ENCODE data around the gene MX1.

Gene MX1, protein sequence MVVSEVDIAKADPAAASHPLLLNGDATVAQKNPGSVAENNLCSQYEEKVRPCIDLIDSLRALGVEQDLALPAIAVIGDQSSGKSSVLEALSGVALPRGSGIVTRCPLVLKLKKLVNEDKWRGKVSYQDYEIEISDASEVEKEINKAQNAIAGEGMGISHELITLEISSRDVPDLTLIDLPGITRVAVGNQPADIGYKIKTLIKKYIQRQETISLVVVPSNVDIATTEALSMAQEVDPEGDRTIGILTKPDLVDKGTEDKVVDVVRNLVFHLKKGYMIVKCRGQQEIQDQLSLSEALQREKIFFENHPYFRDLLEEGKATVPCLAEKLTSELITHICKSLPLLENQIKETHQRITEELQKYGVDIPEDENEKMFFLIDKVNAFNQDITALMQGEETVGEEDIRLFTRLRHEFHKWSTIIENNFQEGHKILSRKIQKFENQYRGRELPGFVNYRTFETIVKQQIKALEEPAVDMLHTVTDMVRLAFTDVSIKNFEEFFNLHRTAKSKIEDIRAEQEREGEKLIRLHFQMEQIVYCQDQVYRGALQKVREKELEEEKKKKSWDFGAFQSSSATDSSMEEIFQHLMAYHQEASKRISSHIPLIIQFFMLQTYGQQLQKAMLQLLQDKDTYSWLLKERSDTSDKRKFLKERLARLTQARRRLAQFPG

DNA sequence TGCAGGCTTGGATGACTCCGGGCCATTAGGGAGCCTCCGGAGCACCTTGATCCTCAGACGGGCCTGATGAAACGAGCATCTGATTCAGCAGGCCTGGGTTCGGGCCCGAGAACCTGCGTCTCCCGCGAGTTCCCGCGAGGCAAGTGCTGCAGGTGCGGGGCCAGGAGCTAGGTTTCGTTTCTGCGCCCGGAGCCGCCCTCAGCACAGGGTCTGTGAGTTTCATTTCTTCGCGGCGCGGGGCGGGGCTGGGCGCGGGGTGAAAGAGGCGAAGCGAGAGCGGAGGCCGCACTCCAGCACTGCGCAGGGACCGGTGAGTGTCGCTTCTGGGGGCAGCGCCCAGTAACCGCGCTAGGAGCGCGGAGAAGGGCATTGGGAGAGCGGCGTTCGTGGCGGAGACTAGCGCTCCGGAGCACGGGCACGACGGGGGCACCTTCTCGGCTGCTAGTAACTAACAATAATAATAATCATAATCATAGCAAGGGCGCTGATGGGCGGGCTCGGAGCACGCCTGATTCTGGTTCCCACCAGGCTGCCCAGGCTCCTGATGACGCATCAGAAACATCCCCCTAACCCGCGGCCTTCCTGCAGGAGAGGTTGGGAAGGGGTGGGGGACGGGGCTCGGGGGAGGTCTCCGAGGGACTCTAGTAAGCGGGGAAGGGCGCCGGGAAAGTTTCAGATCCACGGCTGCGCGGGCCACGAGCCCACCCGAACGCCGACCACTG lies at the start of gene MX1:
Gene MX1, plus strand, starts transcription at position 286 of the 722 bp plus-strand sequence. CDS start 5,832 bp downstream, outside the sequence.
- Histone ChIP-seq H3K27me3 (ENCODE audit: insufficient read depth, poor library complexity, severe bottlenecking) (no peaks in the 10 kb centered on the region), H3K4me3 (ENCODE audit: severe bottlenecking) (peak within 1 kb of the TSS; percentile 54), H3K9me3 (ENCODE audit: severe bottlenecking) (no peaks in the 10 kb centered on the region), H3K27ac (ENCODE audit: poor library complexity, severe bottlenecking) (no peak within 1 kb of the TSS), H3K36me3 (ENCODE audit: low read depth) (no peaks in the 10 kb centered on the region; the same call in 1 of the 2 replicates), H3K4me1 (ENCODE audit: insufficient read depth, poor library complexity, severe bottlenecking) (peaks cover 8% of the 10 kb centered on the region)
- DNase-seq (ENCODE audit: low spot score) (no peak), ATAC-seq (ENCODE audit: low read depth) (peak; percentile 92)
- TF ChIP-seq, protein P1, sequence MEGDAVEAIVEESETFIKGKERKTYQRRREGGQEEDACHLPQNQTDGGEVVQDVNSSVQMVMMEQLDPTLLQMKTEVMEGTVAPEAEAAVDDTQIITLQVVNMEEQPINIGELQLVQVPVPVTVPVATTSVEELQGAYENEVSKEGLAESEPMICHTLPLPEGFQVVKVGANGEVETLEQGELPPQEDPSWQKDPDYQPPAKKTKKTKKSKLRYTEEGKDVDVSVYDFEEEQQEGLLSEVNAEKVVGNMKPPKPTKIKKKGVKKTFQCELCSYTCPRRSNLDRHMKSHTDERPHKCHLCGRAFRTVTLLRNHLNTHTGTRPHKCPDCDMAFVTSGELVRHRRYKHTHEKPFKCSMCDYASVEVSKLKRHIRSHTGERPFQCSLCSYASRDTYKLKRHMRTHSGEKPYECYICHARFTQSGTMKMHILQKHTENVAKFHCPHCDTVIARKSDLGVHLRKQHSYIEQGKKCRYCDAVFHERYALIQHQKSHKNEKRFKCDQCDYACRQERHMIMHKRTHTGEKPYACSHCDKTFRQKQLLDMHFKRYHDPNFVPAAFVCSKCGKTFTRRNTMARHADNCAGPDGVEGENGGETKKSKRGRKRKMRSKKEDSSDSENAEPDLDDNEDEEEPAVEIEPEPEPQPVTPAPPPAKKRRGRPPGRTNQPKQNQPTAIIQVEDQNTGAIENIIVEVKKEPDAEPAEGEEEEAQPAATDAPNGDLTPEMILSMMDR (IDR thresholded peaks at IDR 0.05; ENCODE audit: poor library complexity, severe bottlenecking): no peak

DNA sequence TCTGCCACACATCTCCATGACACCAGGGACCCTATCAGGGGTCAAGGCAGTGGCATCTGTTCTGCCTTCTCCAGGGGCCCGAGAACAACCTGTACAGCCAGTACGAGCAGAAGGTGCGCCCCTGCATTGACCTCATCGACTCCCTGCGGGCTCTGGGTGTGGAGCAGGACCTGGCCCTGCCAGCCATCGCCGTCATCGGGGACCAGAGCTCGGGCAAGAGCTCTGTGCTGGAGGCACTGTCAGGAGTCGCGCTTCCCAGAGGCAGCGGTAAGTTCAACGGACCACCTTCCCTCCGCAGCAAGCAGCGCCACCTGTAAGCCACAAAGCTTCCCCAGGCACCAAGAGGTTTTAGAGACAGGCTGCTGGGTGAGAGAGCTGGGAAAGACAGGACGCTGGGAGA lies 48.3 kb upstream of the MX1 start:
- Histone ChIP-seq H3K36me3 (ENCODE audit: low read depth) (no peaks in the 10 kb centered on the region), H3K9me3 (ENCODE audit: severe bottlenecking) (no peaks in the 10 kb centered on the region), H3K4me1 (ENCODE audit: insufficient read depth, poor library complexity, severe bottlenecking) (no peaks in the 10 kb centered on the region), H3K27me3 (ENCODE audit: insufficient read depth, poor library complexity, severe bottlenecking) (no peaks in the 10 kb centered on the region), H3K4me3 (ENCODE audit: severe bottlenecking) (no peak overlapping the region), H3K27ac (ENCODE audit: poor library complexity, severe bottlenecking) (no peak overlapping the region)
- ATAC-seq (ENCODE audit: low read depth) (no peak), DNase-seq (ENCODE audit: low spot score) (no peak)
- TF ChIP-seq, protein P1 (IDR thresholded peaks at IDR 0.05; ENCODE audit: poor library complexity, severe bottlenecking): no peak

DNA sequence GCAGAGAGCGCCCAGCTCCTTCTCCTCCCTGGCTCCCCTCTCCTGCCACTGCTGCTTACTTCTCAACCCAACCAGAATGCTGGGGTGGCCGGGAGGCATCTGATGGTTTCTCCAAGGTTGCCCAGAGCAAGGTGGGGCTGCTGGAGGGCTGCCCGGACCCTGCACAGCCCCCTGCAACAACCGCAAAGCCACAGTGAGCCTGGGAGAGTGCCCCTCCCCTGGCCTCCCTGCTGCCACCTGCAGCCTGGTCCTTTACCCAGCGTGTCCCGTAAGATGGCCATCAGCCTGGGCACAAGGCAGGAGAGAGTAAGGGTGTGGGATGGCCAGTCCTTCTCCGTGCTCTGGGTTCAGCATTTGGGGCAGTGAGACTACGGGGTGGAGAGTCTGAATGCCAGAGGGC lies 47.2 kb upstream of the MX1 start:
- Histone ChIP-seq H3K4me3 (ENCODE audit: severe bottlenecking) (no peak overlapping the region), H3K9me3 (ENCODE audit: severe bottlenecking) (no peaks in the 10 kb centered on the region), H3K27me3 (ENCODE audit: insufficient read depth, poor library complexity, severe bottlenecking) (no peaks in the 10 kb centered on the region), H3K4me1 (ENCODE audit: insufficient read depth, poor library complexity, severe bottlenecking) (no peaks in the 10 kb centered on the region), H3K36me3 (ENCODE audit: low read depth) (no peaks in the 10 kb centered on the region), H3K27ac (ENCODE audit: poor library complexity, severe bottlenecking) (no peak overlapping the region)
- ATAC-seq (ENCODE audit: low read depth) (no peak), DNase-seq (ENCODE audit: low spot score) (no peak)
- TF ChIP-seq, protein P1 (IDR thresholded peaks at IDR 0.05; ENCODE audit: poor library complexity, severe bottlenecking): no peak

DNA sequence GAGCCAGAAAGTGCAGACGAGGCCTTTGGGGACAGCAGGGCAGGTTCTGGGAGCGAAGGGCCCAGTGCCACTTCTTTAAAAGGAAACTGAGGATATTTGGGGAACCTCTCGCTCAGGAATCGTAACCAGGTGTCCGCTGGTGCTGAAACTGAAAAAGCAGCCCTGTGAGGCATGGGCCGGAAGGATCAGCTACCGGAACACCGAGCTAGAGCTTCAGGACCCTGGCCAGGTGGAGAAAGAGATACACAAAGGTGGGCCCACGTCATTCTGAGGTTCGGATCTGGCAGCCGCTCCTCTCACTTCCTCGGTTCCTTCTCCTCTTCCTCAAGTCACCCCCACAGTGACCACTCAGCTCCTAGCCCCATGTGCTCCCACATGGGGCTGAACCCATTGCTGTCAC lies 46.1 kb upstream of the MX1 start:
- ATAC-seq (ENCODE audit: low read depth) (no peak), DNase-seq (ENCODE audit: low spot score) (no peak)
- Histone ChIP-seq H3K4me1 (ENCODE audit: insufficient read depth, poor library complexity, severe bottlenecking) (no peaks in the 10 kb centered on the region), H3K27me3 (ENCODE audit: insufficient read depth, poor library complexity, severe bottlenecking) (no peaks in the 10 kb centered on the region), H3K36me3 (ENCODE audit: low read depth) (no peaks in the 10 kb centered on the region), H3K4me3 (ENCODE audit: severe bottlenecking) (no peak overlapping the region), H3K27ac (ENCODE audit: poor library complexity, severe bottlenecking) (no peak overlapping the region), H3K9me3 (ENCODE audit: severe bottlenecking) (no peaks in the 10 kb centered on the region)
- TF ChIP-seq, protein P1 (IDR thresholded peaks at IDR 0.05; ENCODE audit: poor library complexity, severe bottlenecking): no peak

Measured in RWPE2 (cell line).